HTERT RPE-1 (cell line): Measurements from ENCODE around the gene NDE1.
"Not testable (repeated sequence)": the region's sequence is repeated elsewhere in the genome, so short reads cannot be mapped to it uniquely, and the experiment has no call there.

Source experiments
- in situ Hi-C: fragments of 300-500 bp; cut with MboI; formaldehyde crosslinking; loops from 4 replicates; pipeline ENCODE4 v1.14.3; 2020; ENCODE audit warnings: low sequenced_read_pairs

The NDE1 gene

DNA sequence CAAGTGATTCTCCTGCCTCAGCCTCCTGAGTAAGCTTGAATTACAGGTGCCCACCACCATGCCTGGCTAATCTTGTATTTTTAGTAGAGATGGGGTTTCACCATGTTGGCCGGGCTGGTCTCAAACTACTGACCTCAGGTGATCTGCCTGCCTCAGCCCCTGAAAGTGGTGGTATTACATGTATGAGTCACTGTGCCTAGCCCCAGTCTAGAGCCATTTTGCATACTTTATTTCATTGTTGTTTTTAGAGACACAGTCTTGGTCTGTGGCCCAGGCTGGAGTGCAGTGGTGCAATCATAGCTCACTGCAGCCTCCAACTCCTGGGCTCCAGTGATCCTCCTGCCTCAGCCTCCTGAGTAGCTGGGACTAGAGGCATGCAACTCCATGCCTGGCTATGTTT lies 42.5 kb downstream of the NDE1 start:
- in situ Hi-C loops, result not testable (repeated sequence)

DNA sequence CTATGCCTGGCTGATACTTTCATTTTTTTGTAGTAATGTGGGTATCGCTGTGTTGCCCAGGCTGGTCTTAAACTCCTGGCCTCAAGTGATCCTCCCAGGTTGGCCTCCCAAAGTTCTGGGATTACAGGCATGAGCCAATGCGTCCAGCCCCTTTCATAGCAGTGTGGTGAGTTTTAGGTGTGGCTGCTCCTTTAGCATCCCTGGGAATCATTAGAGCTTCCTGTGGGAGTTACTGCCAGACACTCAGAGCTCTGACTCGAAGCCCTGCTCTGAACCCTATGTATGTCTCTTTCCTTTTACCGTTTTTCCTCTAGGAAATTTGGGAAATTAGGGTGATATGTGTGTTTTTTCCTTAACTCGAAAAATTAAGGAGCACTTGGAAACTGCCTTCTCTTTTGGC lies 44.5 kb downstream of the NDE1 start:
- in situ Hi-C loops, result no loop called here

DNA sequence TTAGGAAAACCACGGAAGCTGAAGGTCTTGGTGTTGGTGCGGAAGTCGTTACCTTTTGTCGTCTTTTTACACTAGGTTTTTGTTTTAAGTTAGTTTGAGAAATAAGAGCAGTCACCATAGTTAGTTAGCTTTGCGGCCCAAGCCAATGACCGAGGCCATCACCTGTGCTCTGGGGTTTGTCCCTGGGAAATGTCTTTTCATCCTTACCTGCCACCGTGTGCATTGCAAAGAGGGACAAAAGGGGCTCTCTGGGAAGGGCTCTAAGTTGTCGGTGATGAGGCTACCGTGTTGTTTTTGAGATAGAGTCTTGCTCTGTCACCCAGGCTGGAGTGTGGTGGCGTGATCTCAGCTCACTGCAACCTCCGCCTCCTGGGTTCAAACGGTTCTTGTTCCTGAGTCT lies 49.8 kb downstream of the NDE1 start:
- in situ Hi-C loops, result no loop called here

DNA sequence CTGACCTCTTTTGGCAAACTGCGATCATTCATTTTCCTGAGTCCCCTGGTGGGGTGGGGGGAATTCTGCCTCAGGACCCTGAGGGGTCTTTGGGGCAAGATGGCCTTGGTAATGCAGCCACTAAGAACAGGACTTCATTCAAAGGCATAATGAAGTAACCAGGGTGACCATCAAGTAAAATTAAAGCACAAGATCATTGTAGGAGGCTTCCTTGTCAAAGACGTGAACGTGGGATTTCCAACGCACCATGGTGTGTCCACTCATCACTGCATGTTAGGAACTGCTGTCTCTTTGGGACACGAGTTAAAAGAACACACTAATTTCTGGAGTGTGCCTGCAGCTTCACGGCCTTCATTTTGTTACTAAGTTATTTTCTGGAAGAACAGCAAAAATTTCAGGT lies 51.3 kb downstream of the NDE1 start:
- in situ Hi-C loops, result no loop called here

DNA sequence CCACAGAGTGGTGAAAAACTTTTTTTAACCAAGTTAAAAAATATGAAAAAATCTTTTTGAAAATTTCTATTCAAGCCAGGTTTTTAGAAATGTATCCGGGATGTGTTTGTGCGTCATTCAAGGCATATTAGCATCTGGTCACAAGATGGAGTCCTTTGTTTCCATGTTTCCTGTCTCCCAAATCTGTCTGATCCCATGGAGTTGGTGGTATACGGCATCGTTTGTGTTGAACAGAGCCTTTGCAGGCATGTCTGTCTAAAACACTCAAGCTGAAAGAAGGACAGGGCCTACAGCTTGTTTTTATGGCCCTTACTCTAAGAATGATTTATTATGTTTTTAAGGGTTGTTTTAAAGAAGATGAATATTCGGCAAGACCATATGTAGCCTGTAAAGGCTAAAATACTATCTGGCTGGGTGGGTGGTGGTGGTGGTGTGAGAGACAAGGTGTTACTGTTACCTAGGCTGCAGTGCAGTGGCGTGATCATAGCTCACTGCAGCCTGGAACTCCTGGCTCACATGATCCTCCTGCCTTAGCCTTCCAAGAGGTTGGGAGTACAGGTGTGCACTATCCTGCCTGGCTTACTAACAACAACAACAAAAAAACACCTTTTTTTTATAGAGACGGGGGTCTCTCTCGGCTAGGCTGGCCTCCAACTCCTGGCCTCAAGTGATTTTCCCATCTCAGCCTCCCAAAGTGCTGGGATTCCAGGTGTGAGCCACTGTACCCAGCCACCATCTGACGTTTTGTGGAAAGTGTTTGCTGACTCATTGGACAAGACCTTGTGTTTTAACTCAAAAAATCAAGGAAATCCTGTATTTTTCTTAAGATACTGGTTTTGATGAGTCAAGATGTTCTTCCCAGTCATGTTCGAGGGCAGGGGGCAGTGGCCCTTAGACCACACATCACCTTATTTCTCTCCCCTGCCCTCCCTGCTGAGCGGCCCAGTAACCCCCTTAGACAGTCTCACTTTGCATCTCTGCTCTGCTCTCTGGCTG lies 52.2 kb downstream of the NDE1 start:
- in situ Hi-C loops, result no loop called here

DNA sequence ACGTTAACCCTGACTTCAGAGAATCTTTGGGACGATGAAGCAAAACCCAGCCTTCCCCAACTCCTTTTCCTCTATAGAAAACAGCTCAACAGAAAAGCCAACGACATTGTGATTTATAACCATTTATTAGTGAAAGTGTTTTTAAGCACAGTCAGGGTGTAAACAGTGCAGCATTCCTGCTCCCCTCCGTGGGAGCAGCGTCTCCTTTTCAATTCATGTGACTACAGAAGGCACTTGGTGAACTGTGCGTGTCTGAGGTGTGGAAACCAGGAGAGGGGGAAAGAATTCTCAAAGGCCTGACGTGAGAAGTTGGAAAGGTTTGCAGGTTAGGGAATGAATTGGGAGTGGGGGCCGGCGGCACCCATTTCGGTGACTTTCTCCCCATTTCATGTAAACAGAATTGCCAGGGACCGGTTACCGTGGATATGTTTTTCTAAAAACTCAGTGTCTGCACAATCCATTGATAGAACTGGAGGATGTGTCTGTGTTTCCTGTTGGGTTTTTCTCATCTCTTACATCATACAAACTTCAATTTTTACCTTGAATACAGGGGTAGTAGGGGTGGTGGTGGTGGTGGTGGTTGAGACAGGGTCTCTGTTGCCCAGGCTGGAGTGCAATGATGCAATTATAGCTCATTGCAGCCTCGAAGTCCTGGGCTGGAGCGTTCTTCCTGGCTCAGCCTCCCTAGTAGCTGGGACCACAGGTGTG lies 53.1 kb downstream of the NDE1 start:
- in situ Hi-C loops, result no loop called here

DNA sequence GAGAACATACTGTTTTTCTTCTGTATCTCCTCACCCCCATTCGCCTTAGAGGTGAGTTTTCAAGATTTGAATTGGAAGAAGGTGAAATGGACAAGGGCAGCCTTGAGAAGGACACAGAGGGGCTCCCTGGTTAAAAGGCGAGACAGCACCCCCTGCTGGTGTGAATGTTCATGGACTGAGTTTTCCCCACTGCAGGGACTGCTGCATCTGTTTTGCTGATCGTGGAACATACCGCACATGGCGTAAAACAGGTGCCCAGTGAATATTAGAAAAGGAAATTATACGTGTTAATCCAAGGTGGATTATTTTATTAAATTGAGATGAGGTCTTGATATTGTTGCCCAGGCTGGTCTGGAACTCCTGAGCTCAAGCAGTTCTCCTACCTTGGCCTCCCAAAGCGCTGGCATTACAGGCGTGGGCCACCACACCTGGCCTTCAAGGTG lies 54.5 kb downstream of the NDE1 start:
- in situ Hi-C loops, result no loop called here

DNA sequence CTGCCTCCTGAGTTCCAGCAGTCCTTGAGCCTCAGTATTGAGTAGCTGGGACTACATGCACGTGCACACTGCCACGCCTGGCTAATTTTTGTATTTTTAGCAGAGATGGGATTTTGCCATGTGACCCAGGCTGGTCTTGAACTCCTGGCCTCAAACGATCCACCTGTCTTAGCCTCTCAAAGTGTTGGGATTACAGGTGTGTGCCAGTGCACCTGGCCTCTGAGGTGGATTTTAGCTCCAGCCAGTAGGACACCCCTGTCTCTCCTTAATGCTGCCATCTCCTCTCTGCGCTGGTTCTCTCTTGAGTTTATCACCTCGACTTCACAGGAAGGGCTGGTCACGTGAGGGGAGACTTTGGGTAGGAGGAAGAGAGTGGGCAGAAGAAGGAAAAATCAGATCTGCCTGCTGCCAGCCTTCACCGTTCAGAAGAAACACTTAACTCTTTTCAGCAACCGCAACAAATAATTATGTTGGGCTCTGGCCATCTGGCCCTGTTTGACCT lies 55.1 kb downstream of the NDE1 start:
- in situ Hi-C loops, result no loop called here

DNA sequence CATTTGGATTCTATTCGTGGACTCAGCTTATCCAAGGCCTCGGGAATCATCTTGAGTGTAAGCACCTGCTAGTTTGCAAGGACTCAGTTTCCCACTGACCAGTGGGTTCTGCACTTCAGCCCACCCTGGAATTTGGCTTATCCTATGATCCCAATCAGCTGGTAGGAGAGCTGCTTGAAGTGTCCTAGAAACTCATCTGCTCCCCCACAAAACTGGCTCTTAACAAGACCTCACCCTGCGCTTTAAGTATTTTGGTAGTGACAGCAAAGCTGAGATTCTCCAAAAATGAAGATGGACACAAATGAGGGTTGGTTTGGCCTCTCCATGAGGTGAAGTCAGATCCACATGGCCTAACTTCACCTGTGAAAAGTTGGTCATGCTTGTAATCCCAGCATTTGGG lies 57.3 kb downstream of the NDE1 start:
- in situ Hi-C loops, result no loop called here

DNA sequence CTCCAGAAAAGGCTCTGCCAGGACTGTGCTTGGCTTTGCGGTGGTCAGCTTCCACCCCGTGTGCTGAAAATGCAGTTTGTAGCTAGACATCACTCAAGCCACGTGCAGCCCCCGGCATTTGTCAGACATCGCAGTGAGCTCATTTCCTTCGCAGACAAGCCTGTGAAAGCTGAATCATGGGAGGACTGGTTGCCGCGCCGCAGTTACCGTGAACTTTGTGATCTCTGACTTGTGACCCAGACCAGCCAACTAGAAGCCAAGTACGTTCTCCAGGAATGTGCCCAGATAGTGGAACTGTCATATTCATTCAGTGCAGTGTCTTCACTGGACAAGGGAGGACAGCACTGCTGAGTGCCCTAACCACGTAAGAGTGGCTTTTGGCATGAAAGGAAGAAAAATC lies 58.1 kb downstream of the NDE1 start:
- in situ Hi-C loops, result no loop called here

DNA sequence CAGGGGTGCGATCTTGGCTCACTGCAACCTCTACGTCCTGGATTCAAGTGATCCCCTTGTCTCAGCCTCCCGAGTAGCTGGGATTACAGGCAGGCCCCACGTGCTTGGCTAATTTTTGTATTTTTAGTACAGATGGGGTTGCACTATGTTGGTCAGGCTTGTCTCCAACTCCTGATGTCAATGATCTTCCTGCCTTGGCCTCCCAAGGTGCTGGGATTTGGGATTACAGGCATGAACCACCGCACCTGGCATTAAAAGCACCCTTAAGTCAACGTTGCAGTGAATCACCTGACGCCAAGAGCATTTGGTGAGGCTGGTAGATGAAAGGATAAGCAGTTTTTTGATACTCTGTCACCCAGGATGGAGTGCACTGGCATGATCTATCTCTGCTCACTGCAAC lies 59.0 kb downstream of the NDE1 start:
- in situ Hi-C loops, result no loop called here

DNA sequence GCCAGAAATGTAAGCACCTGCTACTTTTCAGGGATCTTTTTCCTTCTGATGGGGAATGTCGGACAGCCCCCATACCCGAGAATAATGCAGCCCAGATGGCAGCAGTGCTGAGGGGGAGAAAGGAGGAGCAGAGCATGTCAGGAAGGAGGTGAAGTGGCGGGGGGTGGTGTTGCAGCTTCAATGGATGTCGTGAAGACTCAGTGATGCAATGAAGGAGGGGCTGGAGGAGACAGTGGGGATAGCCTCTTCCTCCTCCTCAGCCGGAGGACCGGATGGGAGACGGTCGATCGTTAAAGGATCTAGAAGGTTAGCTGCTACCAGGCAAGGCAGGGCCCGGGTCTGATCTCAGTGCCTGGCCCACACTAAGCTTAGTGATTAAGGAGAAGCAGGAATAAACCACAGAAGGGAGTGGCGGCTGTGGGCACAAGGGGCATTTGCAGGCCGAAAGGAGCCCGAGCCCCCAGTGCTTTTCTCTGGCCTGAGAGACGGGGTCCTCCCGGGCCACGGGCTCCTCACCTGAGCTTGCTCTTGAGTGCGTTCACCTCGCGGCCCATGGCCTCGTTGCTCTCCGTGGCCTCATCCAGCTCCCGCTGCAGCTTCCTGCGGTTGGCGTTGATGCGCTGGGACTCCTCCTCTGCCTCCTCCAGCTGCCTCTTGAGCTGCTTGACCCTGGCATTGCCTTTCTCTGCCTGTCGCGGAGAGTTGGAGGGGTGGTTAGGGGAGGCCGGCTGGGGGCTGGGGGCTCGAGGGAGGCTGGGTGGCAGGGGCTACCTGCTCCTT lies 64.5 kb downstream of the NDE1 start:
- in situ Hi-C loops, result no loop called here

DNA sequence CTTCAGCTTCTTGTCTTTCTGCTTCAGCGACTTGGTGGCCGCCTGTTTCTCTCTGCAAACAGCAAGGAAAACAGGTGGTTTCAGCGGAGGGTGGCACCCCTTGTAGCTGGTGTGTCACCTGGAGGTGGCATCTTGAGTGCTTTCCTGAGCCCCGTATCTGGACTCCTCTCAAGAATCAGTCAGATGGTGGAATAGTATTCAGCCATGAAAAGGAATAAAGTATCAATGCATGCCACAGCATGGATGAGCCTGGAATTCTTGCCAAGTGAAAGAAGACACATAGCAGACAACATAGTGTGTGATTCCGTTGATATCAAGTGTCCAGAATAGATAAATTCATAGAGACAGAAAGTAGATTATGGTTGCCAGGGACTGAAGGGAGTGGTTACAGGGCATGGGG lies 65.2 kb downstream of the NDE1 start:
- in situ Hi-C loops, result no loop called here

DNA sequence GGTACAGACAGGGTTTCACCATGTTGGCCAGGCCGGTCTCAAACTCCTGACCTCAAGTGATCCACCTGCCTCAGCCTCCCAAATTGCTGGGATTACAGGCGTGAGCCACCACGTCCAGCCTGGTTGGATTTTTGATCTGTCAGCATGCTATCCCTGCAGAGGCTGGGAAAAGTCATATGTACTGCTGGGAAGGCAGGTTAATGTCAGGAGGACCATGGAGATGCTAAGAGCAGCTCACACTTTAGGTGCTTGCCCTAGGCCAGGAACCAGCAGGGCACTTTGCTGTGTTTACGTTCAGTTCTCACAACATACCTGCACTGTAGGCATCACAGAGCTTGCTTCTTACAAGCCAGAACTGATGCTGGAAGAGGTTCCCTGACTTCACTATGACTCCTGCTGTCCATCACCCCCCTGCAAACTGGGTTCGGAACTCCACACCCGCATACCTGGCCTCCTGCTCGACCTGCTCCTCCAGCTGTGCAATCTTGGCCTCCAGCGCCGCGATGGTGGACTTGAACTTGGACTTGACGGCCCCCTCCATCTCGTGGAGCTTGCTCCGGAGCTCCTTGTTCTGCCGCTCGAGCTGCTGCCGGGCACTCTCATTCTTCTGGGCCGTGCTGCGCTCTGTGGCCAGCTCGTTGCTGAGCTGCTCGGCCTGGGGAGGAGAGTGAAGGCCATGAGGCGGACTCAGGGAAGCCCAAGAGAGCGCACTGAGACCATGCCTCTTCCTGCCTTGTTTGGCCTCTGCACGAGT lies 66.8 kb downstream of the NDE1 start:
- in situ Hi-C loops, result no loop called here

DNA sequence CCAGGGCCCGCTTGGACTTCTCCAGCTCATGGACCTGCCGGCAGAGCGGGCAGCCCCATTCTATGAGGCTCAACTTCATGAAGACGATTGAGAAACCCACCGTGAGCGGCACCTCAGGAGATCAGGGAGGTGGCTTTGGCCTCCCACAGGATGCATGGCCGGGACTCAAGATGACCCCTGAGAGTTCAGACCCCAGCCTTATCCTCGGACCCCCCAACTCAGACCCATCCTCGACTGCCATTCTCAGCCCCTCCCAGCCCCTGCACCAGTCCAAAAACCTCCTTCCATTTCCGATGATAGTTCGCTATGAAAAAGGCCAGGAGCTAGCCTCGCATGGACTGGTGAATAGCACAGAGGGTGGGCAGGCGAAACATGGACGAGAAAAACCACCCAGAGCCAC lies 71.0 kb downstream of the NDE1 start:
- in situ Hi-C loops, result no loop called here

DNA sequence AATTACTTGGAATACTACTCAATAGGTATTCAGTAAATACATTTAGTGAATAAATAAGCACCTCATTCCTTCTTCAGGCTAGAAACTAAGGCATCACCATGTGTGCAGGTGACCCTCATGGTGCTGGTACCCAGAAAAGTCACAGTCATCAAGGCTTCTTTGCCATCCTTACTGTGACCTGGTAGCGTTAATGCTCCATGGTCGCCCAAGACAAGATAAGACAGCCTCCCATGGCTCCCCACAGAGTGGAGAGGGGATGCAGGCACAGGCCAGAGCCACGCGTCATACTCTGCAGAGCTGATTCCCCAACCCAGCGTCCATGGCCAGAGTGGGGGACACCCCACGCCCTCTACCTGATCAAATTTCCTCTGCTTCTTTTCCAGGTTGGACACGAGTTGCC lies 73.8 kb downstream of the NDE1 start:
- in situ Hi-C loops, result no loop called here

DNA sequence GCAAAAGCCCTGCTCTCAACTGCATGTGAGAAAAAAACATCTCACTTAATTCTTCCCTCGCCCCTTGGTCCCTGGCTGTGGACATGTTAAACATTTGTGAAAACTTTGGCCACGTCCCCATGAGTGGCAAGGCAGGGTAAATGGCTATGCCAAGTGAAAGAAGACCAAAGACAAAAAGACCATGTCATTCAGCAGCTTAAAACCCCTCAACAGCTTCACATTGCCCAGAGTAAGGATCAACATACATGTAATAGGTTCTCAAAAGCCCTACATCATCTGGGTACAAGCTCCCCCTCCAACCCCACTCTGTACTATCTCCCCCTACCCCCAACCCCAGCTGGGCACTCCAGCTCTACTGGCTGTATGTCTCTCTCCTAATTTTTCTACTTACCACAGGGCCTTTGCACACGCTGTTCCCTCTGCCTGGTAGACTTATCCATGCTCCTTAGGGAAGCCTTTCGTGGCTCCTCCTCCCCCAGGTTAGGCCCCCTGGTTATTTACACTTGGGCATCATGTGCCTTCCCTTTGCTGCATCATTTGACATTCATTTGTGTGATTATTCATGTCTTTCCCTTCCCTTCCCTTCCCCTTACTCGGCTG lies 75.7 kb downstream of the NDE1 start:
- in situ Hi-C loops, result no loop called here

DNA sequence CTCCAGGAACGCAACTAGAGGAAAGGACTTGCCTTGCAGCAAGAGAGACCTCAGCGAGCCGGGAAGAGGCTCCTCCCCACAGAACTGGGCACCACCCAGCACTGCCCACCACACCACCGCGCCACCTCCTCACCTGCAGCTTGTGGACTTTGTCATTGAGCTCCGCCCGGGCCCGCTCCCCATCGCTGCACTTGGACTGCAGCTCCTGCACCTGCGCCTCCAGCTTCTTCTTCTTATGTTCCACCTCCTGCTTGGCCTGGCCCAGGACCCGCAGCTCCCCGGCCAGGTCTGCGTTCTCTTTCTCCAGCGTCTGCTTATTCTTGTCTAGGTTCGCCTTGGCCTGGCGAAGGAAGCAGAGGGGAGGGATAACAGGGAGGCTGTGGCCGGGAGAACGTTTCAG lies 76.7 kb downstream of the NDE1 start:
- in situ Hi-C loops, result no loop called here

DNA sequence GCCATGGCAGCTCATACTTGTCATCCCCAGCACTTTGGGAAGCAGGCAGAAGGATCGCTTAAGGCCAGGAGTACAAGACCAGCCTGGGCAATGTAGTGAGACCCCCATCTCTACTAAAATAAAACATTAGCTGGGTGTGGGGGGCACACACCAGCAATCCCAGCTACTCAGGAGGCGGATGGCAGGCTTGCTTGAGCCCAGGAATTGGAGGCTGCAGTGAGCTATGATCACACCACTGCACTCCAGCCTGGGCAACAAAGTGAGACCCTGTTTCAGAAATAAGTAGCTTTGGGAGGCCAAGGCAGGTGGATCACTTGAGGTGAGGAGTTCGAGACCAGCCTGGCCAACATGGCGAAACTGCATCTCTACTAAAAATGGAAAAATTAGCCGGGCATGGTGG lies 77.7 kb downstream of the NDE1 start:
- in situ Hi-C loops, result not testable (repeated sequence)

DNA sequence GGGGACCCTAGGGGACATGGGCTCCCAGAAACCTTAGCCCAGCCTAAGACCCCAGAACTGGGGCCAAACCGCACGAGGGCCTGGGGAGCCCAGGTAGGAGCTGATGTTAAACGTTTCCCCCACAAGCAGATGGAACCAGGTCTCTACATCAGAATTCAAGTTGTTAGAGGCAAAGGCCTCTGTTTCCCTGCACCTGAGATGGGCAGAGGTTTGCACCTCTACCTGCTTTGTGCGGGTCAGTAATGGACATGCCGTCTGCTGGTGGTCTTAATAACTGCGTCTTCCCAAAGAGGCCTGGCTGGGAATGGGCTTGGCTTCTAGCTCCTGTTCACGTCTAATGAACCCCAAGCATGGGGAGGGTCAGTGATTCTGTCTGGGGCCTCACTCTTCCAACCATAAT lies 79.1 kb downstream of the NDE1 start:
- in situ Hi-C loops, result no loop called here
